Hematopoietic multipotent progenitor cell treated with erythropoietin and hydrocortisone succinate and interleukin-3 and kit ligand, for 15 days (in vitro differentiated cells): Measurements from ENCODE around the gene SLC1A3.
"Not testable (repeated sequence)": the region's sequence is repeated elsewhere in the genome, so short reads cannot be mapped to it uniquely, and the experiment has no call there.

Experiments
- DNase-seq: peaks from one replicate; pipeline ENCODE4 v3.0.0-alpha.2; 2015; ENCODE audit warnings: low spot score

The SLC1A3 gene

DNA sequence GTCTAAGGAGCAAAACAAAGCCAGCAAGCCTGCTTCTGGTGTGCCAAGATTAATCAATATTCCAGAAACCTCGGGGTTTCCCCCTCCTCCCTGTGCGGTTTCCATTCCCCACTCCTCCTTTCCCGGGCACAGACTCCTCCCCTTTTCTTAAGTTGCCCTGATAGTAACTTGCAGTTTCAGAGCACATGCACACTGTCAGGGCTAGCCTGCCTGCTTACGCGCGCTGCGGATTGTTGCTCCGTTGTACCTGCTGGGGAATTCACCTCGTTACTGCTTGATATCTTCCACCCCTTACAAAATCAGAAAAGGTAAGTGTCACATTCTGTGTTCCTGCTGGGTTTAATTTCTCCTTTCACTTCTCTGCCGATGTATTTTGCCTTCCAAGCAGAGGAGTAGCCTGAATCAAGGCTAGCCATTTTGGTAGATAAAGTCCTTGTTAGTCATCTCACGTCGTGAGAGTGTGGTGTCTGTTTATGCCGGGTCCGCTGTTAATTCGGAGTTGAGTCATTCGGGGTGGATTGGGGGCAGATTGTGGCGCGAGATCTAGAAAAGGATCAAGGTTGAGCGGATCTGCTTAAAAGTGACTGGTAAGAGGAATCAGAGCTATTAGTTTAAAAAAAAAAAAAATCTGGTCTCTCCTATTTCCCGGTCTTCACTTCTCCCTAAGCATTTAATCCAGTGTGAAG is at the start of gene SLC1A3:
TSS of gene SLC1A3 (plus strand) at position 179 of the 686 bp plus-strand sequence. CDS start 1,818 bp downstream, outside the sequence.
- no peak for DNase-seq

DNA sequence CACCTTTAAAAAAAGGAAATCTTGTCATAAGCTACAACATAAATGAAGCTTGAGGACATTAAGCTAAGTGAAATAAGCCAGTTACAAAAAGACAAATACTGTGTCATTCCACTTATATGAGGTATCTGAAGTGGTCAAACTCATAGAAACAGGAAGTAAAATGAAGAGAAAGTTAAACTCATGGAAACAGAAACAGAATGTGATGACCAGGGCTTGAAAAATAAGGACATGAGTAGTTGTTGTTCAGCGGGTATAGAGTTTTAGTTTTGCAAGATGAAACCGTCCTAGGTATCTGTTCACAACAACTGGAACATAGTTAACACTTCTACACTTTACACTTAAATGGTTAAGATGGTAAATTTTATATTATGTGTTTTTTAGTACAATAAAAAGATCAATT is 47.8 kb upstream of the SLC1A3 start:
- no peak for DNase-seq

DNA sequence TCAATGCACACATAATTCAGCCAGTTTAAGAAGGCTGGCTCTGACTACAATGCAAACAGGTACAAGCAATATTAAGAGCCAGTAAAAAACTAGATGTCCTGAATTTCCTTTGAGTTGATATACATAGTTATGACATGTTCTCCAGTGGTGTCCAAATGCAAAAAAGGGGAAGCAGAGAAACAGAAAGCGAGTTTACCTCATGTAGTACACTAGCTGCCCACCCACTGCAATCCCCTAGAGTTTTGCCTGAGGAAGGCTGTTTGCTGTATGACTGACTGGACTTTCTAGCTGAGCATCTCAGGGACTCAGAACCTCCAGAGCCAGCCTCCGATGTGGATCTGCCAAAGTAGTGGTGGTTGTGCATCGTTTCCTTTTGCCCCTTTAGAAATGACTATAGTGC is 44.8 kb upstream of the SLC1A3 start:
- DNase-seq = no peak

DNA sequence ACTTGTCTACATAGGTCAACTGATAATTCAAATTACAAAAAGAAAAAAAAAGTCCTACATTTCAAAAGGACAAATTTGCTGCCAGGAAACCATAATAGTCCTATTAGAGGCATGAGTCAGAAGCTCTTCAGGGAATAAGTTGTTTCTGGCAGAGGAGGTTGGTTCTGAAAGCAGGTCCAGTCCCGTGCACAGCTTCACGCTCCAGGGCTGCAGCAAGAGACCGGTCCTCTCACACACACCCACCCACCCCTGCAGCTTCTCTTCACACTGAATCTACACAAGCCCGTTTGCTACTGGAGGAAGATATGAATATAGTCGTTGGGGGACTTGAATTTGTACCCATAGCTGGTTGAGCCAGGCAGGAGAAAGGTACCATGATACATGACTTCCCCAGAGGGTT is 36.9 kb upstream of the SLC1A3 start:
- DNase-seq = no peak

DNA sequence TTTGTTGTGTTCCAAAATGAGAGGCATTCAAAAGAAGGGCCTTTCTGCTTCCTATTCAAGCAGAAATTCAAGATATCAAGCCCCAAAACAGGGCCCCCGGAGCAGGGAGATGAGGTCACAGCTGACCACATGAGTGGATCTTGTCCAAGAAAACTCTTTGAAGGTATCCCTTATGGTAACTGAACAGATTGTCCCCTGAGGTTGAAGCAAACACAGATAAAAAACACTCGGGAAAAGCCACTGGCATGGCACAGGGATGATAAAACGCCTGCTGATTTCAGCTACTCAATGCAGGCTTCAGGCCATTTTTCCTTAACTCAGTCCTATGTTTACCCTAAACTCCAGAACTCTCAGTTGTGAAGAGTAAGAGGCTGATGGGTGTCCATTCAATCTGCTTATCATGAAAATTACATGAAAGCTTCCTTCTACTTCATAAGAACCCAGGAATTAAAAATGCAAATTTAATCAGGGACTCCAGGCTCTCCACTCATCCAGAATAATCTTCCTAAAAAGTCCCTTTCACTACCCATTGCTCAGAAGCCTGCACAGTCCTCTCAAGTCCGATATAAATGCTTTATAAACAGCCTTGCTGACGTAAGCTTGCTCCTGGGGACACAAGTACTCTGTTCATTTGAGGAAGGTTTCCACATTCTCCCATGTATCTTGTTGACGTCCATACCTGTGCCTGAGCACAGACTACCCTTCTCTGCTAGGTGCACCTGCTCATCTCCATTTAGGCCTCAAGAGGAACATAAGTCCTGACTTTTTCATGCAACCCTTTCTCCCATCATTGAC is 35.9 kb upstream of the SLC1A3 start:
- no peak for DNase-seq

DNA sequence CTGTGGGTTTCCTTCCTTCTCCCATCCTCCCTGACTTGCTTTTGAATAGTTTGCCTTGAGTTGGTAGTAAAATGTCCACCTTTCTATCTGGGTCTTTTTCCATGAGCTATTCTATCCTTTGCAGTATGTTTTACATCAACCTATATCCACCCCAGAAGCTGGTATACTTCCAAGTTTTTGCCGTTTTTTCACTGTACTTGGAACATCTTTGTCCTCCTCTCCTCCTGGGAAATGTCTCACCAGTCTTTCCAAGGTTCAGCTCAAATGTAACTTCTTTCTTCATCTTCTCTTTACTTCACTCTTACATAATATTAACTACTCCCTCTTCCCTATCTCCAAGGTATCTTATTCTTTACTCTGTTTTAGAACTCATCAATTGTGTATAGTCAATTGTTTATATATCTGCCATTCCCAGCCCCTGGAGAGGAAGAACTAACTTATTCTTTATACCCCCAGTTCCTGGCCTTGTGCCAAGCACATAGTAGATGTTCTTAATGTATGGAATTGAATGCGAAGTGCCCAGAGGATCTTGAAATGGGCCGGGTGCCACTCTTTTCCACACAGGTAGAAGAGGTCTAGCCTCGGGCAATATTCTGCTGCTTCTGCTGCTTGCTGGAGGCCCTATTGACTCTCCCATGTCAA is 34.9 kb upstream of the SLC1A3 start:
- no peak for DNase-seq

DNA sequence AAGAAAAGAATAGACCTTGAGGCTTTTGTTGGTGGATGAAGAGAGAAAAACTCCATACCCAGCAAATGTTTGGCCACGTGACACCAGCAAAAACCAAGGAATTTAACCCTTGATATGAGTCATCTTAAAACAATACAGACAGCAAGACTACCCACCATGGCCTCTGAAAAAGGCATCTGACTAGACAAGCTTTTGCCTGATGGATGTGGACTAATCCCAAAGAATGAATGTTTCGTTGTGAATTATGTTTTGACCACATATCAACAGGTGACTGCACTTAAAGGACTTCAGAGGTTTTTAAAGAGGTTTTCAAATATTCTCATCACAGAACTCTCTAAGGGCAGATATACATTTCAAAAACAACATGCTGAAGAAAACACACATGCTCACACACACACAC is 33.0 kb upstream of the SLC1A3 start:
- no peak for DNase-seq

DNA sequence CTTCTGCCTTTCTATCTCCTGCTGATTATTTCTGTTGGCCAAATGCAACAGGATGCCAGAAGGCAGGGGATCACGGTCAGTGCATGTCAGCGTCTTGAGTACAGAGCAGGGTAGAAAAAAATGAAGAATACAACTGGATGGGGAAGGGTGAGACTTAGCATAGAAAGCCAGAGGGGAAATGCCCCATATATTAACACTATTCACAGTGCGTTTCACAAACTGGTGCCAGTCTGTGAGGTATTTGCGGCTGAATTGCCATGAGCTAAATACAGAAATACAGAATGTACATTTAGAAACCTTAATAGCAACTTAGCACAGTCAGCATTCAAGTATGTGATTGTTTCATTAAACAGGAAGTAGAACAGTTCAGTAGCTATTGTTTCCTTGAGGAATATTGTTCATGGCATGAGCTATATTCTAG is 31.0 kb upstream of the SLC1A3 start:
- no peak for DNase-seq

DNA sequence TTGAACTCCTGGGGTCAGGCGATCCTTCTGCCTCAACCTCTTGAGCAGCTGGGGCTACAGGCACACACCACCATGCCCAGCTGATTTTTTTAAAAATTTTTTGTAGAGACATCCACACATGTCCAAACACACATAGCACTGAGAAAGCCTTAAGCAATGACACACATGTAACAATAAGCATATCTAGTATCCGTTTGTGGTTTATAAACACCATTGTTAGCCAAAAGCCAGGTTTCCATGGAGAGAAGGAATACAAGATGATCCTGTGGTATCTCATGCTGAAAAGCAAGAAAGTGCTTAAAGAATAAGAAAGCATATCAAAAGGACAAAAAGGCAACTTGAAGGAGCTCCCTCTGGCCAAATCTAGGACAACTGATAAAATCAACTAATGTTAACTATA is 29.7 kb upstream of the SLC1A3 start:
- DNase-seq = no peak

DNA sequence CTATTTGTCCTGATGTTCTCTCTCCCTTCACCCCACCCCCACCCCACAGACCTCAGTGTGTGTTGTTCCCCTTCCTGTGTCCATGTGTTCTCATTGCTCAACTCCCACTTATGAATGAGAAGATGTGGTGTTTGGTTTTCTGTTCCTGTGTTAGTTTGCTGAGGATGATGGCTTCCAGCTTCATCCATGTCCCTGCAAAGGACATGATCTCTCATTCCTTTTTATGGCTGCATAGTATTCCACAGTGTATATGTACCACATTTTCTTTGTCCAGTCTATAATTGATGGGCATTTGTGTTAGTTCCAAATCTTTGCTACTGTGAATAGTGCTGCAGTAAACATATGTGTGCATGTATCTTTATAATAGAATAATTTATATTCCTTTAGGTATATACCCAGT is 26.5 kb upstream of the SLC1A3 start:
- DNase-seq = not testable (repeated sequence)

DNA sequence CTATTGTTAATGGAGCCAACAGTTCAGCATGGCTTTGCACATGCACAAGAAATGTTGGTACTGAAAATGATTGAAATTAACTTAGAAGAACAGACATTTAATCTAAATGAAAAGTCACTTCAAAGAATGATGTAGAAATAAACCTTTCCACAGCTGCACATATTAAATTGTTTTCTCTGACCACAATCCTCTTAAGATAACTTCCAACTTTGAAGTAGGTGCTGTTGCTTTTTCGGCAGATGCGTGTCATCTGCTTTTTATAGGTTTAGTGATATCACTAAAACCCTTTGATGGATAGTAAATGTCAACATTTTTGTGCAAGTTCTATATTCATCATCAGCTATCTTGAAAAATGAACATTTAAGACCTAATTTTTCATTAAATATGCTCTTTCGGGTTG is 25.3 kb upstream of the SLC1A3 start:
- no peak for DNase-seq

DNA sequence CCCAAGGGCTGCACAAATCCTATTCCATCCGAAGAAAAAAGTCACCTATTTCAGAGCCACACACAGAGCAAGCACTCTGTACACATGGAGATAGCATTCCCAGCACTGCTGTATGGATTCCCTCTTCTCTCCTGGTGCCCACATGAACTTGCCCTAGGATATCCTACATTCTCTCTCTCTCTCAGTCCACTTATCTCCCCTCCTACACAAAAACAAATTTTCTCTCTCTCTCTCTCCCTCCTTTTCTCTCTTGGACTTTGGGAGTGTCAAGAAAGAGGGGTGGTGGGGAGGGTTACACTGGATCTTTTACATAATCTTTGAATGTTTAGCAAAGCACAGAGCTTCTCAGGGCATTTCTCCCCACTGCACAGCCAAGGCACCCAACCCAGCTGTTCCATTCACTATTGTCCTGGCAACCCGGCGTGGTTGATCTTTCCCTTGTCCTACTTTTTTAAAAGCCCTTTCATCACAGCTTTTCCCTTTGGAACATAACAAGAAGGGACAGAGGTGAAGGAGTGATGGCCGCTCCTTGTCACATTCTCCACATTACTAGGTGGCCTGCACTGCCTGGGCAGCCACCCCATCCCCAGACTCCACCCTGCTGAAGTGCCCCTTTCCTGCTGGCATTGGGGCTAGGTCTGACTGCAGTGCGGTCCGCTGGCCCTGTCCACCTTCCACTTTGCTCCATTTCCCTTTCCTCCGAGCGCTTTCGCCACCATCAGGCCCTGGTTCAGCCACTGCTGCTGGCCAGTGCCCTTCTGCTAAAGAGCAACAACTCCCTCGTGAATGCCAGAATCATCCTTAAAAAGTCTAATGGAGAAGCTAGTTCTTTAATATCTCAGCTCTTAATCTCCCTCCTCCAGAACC is 22.2 kb upstream of the SLC1A3 start:
- no peak for DNase-seq

DNA sequence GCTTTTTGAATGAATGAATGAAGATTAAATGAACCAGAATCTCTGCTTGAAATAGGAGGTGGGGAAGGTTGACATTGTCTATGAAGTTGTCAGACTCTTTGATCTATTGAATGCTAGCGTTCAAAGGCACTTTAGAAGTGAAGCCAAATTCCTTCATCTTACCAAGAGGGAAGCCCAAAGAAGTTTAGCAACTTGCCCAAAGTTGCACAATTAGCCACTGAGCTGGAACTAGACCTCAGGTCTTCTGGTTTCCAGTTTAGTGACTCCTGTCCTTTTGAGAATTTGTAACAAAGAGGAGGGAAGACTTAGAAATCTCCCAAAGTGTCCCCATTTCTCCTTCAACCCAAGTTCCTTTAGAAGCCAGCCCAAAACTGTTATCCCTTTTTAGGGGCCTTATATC is 20.7 kb upstream of the SLC1A3 start:
- no peak for DNase-seq

DNA sequence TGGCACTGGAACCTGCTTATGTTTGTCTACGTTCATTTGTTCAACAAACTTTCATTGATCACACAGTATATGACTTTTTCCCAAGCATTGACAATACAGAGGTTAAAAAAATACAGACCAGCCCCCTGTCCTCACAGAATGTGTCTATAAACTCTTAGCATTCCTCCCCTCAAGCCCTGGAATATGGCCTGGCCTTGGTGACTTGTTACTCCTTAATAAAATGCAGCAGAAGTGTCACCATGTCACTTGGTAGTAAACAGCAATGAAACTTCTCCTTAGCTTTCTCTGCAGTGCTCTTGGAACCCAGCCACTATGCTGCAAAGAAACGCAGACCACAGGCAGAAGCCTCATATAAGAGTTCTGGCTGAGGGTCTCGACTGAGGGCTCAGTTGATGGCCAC is 19.1 kb upstream of the SLC1A3 start:
- no peak for DNase-seq

DNA sequence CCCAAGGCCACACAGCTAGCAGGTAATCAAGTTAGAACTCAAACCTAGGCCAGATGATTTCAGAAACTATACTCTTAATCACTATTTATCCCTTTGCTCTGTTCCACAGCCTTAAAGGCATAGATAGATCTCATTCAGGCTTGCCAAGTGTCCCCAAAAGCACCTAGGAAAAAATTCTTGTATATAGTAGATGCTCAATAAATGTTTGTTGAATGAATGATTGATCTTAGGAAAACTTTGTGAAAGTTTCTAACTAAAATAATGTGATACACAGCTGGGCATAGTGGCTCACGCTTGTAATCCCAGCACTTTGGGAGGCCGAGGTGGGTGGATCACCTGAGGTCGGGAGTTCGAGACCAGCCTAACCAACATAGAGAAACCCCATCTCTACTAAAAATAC is 16.7 kb upstream of the SLC1A3 start:
- not testable (repeated sequence) for DNase-seq

DNA sequence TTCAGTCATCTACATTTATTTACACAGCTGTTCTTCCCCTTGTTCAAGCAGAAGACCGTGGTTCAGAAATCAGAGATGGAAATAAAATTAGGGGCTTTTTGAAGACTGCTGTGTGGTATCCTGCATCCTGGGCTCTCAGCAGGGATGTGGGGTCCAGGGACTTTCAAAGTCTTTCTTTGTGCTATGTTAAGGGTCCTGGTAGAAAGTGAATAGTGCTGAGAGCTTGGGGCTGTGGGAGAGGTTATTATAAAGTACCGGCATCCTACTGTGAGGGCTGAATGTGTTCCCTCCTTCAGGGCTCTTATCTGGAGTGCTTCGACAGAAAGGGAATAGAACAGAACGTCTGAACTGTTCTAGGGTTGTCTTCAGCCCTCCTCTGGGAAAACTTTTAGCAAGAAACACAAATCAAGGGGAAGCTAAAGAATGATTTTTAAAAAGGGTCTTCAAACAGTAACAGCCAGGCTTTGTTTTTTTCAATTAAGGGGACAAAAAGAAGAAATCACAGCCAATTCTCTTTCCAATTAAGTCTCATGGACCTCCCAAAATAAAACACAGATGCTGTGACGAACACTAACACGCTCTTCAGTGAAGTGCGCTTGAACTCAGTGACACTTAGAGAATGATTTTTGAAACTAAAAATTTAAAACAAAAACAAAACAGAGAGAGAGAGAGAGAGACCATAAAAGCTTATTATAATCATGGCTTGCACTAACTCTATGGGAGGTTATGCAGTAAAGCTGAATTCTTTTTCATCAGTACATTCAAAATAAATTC is 15.7 kb upstream of the SLC1A3 start:
- no peak for DNase-seq

DNA sequence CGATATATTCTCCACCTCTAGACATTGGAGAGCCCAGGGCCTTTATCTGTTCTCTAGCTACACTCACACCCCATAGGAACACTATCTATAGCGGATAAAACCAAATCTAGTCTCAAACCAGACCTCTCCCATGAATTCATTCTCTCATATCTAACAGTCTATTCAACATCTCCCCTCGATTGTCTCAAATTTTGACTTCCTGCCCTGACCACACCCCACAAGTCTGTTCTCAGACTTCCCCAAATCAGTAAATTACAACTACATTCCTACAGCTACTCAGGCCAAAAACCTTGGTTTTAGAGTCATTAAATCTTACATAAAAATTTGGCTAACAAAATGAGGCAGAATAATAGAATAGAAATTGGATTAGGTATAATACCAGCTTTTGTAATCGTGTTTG is 12.5 kb upstream of the SLC1A3 start:
- DNase-seq = no peak

DNA sequence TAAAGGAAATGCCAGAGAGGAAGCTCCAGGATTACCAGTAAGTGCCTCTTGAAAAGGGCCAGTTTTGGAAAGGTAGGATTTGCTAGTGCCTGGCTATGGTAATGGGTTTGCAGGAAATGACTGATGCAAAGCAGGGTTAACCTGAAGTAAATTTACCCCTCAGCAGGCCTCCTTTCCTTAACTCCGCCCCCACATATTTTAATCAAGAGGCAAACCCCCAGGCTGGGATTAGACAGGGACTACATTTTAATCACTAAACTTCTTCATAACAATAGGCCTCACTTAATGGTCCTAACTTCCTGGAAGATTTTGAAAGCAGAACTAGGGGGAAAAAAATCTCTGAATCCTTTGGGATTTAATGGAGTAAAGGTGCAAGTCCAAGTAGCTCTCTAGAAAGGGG is 10.2 kb upstream of the SLC1A3 start:
- no peak for DNase-seq

DNA sequence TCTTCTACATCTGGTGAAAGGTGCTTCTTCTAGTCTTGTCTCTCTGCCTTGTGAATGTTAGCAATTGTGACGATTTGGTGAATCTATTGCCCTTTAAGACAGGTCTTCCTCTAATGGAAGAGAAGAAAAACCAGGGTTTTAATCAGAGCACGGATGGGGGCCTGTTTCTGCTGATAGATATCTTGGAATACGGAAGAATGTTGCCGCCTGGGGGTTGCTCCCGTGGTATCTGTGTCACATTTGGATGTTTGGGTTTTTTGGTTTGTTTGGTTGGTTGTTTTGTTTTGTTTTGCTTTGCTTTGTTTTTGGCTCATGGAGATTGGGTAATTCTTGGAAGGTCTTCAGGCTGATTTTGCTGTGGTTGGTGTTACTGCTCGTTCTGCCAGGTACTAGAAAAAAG is 9.7 kb upstream of the SLC1A3 start:
- no peak for DNase-seq

DNA sequence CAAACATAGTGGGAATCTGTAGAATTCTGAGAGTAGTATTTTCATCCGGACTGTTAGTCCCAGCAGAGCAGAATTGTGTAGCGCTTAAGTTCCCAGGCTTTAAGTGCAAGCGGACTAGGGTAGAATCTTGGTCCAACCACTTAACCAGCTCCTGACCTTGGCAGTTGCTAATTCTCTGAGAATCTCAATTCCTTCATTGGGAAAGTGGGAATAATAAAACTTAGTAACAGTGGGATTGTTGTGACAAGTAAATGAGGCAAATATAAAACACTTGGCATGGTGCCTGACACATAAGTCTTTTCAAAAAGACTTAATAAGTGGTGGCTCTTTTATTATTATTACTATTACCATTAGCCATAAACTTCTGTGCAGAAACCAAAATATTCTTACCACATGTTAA is 8.4 kb upstream of the SLC1A3 start:
- no peak for DNase-seq

DNA sequence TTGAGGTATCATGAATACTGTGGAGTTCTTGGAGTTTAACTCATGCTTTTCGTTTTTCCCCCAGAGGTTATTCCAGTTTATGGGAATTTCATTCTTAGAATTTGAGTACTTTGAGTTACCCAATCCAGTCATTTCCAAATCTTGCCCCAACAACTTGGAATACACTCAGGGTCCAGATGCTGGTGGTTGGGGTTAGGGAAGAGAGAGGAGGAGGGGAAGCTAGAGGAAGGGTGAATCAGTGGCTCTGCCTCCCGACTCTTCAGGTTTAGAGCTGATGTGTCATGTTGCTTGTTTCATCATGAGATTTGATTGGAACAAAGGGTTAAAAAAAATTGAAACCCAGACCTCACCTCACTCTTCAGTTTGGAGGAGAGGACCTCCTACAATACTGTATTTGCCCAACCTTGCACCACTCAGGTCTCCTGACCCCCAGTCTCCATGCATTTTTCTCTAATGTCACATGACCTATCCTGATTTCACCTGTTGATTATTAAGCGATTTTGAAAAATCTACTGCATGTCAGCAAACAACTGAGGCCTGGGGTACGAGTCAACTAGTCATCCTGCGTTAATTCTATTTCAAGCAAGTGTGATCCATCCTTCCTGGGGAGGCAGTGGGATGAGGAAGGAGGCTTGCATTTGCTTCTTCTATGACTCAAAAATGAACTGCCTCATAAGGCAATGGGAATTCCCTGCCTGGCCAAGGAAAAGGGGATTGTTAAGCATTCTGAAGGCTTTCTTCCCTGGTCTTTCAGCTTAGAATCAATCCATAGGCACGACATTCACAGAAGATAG is 6.2 kb upstream of the SLC1A3 start:
- no peak for DNase-seq
